ENCODE results near the gene SDR42E2.
A peak's percentile ranks its signal among the peaks of the same experiment; 100 is the strongest.
"Not testable (repeated sequence)": the region's sequence is repeated elsewhere in the genome, so short reads cannot be mapped to it uniquely, and the experiment has no call there.

The SDR42E2 gene

DNA sequence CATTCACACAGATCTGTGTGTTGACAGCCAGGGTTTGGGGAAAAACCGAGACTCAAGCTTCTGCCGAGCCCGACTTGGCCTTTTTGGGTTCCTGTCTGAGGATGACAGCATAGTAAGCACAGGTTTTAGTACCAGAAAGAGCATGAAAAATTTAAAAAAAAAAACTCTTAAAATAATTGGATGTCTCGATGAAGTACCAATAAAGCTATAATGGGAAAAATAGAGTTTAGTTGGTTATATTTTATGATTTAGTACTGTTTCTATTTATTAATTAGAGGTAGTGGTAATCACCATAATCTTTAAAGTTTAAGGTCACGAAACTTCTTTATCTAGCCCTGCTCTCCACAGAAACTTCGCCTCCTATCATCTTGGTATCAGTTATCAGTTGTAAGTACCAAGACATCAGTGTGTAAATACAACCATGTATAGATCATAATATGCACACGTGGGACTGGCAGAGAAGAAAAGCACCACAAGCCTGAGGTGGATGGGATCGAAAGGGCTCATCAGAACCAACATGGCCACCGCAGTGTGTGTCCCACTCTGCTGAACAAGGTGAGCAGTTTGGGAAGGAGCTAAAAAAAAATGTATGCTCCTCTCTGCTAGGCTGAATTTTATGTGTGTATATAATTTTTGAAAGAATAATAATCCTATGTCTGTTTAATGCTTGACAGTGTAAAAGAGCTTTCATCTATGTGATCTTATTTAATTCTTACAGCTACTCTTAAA, 29.4 kb downstream of the SDR42E2 start:
- DNase-seq (ENCODE audit: low spot score), result no peak

DNA sequence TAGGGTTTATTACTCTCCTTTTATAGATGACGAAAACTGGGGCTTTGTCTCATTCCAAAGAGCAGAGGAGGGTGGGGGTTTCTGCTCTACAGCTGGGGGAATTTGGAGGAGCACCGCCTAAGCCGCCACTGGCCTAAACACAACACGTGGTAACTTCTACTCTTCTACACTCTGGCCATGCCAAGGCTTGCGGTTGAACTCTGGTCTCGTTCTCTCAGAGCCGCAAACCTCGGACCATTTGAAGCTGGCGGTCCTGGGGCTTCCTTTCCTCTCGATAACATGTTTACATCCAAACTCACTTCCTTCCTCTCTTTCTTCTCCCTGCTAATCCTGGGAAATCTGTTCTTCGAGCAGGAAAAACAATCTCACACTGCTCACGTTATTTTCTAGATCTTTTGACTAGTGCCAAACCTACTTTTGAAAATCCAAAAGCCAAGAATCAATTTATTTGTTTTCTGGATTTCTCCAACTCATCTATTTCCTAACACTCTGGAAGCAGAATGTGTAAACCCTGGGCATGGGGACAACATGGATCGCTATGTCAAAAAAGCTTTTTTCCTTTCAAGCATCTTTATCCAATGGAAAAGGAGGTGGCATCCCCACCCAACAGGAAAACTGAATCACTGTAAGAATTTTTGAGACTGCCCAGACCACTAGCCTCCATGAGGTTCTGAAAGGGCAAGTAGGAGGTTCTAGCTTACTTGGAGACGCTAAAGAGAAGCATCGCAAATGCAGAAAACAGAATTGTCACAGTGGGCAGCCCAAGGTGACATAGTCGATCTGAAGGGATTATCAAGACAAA, 30.2 kb downstream of the SDR42E2 start:
- no peak for DNase-seq (ENCODE audit: low spot score)

DNA sequence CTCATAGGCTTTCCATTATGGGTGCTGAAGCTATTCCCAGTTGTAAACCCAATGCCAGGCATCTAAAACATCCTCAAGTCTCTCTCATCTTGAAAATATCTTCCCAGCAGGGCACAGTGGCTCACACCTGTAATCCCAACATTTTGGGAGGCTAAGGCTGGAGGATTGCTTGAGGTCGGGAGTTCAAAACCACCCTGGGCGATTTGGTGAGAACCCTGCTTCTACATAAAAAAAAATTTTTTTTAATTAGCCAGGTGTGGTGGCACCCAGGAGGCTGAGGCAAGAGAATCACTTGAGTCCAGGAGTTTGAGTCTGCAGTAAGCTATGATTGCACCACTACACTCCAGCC, 30.7 kb downstream of the SDR42E2 start:
- no peak for DNase-seq (ENCODE audit: low spot score)

DNA sequence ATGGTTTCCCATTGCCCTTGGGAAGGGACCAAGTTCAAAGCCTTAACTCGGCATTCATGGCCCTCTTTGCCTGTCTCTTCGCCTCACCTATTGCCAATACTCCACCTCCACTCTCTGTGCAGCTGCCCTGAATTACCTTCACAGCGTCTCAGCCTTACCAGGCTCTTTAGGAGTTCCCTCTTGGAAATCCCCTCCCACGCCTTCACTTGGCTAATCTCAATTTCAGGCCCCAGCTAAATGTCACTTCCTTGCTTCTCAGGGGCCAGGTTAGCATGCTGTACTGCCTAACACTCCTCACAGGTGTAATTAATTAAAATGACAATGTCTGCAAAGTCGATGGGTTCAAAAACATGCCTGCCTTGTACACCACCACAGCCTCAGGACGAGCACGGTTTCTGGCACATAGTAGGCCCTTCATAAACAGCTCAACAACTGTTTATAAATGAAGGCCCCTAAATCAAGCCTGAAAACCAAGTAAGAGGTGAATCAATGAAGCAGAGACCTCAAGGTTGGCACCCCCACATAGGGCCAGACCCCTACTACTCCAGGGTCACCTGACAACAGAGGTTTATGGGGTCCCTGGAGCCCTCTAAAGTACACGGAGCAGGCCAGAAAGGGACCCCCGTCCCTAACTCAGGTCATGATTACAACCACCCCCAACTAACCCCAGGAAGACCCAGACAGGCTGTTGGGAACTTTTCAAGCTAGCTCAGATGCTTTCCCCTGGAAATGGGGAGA, 32.6 kb downstream of the SDR42E2 start:
- no peak for DNase-seq (ENCODE audit: low spot score)

DNA sequence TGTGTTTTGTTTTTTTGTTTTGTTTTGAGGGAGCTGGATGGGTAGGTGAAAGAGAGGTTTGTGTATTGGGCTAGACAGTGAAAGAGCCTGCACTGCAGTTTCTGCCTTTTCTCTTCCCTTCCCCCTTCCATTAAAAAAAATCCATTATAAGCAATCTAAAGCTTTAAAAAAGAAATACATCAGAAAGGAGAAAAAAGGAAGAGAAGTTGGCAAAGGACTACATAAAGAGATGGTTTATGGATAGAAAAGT, 33.1 kb downstream of the SDR42E2 start:
- DNase-seq (ENCODE audit: low spot score), result no peak

DNA sequence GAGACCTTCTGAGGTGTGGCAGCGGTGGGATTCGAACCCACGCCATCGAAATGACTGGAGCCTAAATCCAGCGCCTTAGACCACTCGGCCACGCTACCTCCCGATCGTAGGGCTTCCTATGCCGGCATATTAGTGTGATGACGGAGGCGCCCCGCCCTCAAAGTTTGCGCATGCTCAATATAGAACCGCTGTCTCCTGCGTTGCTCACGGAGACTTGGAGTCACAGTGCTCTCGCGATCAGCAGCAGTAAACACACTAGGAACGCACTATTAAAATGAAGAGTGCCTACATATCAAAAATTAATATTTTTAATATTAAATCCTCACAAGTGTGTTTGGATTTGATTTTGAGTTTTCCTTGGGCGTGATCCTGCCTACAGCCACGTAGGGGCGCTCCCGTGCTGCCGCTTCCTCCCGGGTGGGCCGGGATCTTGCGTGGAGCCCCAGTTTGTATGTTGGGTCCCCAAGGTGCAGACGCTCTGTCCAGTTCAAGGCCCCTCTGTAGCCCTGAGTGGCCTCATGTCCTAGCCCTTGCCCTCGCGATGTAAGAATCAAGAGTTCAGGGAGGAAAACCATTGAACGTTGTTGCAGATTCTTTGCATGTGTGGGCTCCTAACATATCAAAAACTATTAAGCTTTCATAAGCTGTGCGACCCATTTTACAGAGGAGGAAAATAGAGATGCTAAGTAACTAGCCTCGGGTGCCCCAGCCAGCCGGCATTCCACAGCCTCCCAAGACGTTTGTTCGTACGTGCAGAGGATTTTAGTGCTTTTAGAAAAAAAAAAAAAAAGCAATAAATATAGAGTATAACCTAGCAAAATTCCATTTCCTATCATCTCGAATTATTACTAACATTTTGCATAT, 33.6 kb downstream of the SDR42E2 start:
- peak; percentile 75 for DNase-seq (ENCODE audit: low spot score)

- not testable (repeated sequence) for DNase-seq (ENCODE audit: low spot score)
Observed at GRCh38 chr16:22196559-22197168, 34.4 kb downstream of the SDR42E2 start.

GRCh38 chr16:22198547-22199293, 36.4 kb downstream of the SDR42E2 start:
- DNase-seq (ENCODE audit: low spot score), result no peak

- no peak for DNase-seq (ENCODE audit: low spot score)
Observed at GRCh38 chr16:22202261-22202637, 39.9 kb downstream of the SDR42E2 start.

GRCh38 chr16:22203091-22203490, 40.8 kb downstream of the SDR42E2 start:
- DNase-seq (ENCODE audit: low spot score), result no peak

- DNase-seq (ENCODE audit: low spot score), result no peak
Observed at GRCh38 chr16:22204091-22204655, 41.9 kb downstream of the SDR42E2 start.

DNA sequence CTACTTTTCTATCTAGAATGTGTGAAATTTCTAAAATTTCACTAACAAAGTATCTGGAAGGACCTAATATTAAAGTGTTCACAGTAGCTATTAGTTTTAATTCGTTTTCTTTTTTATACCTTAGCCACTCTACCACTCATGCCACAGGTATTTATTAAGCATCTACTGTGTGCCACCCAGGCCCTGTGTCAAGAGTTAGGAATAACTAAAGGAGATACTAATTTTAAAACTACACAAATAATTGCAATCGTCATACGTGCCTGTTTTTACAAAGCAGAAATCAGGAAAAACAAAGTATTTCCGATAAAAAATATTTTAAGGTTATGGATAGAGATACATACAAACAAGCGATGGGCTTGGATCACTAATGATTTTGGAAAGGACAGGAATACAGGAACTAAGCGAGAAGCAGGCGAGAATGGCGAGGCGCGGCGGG, 43.3 kb downstream of the SDR42E2 start:
- no peak for DNase-seq (ENCODE audit: low spot score)

GRCh38 chr16:22206013-22206841, 43.9 kb downstream of the SDR42E2 start, which contains the start of gene EEF2K:
EEF2K (plus strand) TSS chr16:22206278; CDS start chr16:22225730, 19,452 bp downstream.
- peak; percentile 97 for DNase-seq (ENCODE audit: low spot score)

DNA sequence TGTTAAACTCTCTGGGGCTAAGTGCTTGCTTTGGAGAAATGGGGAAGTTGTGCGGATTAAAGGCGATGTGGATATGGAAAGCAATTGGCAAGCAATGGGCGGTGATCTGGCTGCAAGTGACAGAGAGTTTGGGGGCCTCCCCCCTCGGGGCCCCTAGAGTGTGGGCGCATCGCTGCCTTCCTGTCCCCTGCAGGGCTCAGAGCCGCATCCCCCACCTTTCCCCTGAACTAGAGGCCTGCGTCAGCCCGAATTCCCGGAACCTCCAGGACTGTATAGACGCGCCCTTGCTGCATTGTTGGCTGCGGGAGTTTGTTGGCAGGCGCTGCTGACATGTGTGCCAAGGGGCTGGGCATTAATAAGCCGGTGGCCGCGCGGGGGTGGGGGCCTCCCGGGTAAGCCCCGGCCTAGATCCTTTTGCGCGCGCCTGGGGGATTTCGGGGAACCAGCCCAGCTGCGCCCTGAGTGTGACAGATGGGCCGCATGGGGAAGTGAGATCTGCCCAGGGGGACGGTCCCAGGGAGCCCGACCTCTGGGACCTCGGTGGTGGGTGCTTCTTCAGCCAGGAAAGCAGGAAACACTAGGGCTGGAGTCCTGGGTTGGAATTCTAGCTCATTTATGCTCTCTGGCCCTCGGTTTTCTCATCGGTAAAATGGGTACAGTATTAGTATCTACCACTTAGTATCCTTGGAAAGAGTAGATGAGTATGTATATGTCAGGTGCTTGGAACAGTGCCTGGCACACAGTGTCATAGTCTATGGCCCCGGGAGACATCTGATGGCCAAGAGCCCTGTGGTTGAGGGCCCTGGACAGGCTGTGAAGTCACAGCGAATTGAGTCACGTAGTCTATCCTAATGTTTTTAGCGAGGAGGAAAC, 44.8 kb downstream of the SDR42E2 start:
- DNase-seq (ENCODE audit: low spot score), result peak; percentile 53

DNA sequence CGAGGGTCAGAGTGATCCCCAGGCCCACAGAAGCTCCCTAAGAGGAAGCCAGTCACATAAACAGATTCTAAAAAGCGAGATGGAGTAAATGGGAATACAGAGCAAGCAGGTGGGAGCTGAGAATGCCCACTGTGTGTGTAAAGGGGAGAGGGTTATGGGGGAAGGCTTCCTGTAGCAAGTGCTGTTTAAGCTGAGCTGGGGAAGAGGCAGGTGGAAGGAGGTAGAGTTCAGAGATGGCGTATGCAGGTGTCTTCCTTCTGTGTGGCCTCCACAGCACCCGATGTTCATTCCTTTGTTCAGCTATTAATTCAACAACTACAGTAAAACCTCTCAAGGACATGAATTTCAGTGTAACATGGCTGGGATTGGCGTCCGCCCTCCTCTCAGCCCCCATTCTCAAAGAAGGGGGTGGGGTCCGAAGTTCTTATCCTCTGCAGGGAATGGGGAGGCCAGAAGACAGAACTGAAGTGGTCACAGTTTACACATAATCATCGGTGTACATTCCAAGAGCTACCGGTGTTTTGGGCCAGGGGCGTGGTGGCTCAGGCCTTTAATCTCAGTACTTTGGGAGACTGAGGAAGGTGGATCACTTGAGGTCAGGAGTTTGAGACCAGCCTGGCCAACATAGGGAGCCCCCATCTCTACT, 45.5 kb downstream of the SDR42E2 start:
- no peak for DNase-seq (ENCODE audit: low spot score)

DNA sequence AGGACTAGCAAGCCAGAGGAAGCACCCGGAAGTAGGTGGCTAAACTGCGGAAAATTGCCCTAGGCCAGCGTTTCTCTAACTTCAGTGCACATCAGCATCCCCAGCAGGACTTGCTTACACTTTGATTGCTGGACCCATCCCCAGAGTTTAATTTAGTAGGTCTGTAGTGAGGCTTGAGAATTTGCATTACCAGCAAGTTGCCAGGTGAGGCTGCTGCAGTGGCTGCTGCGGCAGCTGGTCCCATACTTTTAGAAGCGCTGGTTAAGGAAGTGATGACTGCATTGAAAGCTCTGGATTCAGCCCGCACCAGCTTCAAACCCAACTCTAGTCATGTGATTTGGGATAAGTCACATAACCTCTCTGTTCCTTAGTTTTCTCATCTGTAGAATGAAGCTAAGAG, 48.0 kb downstream of the SDR42E2 start:
- no peak for DNase-seq (ENCODE audit: low spot score)

DNA sequence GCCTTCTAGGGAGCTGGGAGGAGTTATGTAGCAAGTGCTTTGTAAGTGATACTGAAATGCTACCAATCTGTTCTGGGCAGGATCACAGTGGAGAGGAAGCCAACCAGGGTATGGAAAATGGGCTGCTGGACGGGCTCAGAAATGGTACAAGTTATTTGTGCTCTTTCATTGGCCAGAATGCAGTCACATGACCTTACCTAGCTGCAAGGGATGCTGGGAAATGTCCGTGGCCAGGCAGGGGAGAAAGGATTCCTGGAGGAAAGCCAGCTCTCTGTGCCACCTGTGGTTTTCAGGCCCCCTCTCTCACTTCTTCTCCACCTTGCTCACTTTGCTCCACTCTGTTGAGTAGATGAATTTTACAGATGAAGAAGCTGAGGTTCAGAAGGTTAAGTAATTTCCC, 48.5 kb downstream of the SDR42E2 start:
- DNase-seq (ENCODE audit: low spot score), result no peak

- no peak for DNase-seq (ENCODE audit: low spot score)
Observed at GRCh38 chr16:22213236-22213635, 50.9 kb downstream of the SDR42E2 start.

Measured in iPS-NIHi11 (cell line).